PFSK-1 (cell line): ENCODE results near the gene ZPBP2.

Source experiments
- FOXP2 ChIP-seq: optimal IDR thresholded peaks from 2 replicates; pipeline ENCODE3; 2011; ENCODE audit warnings: borderline replicate concordance, control low read depth, inconsistent platforms; ENCODE audit not compliant: insufficient read depth; ENCODE audit errors: extremely low read length, extremely low read depth
- POLR2AphosphoS5 ChIP-seq: IDR thresholded peaks from 2 replicates; pipeline ENCODE4 v1.6.1; 2012; ENCODE audit warnings: low read depth, mild to moderate bottlenecking, control low read depth, low read length, moderate library complexity
- REST ChIP-seq, 2 experiments: IDR thresholded peaks; 2 replicates each; pipeline versions ENCODE4 v1.6.1 to v1.8.0; 2011 to 2012; ENCODE audit warnings: low read depth in 2 of 2, low read length in 2 of 2, control low read depth in 1 of 2, inconsistent platforms in 1 of 2, mild to moderate bottlenecking in 1 of 2, moderate library complexity in 1 of 2; ENCODE audit not compliant: insufficient read depth in 1 of 2
- SIN3A ChIP-seq: IDR thresholded peaks from 2 replicates; pipeline ENCODE4 v1.6.1; 2012; ENCODE audit warnings: mild to moderate bottlenecking, low read length, moderate library complexity, borderline replicate concordance; ENCODE audit not compliant: insufficient read depth
- TAF1 ChIP-seq: IDR thresholded peaks from 2 replicates; pipeline ENCODE4 v1.6.1; 2012; ENCODE audit warnings: low read length, control low read depth, borderline replicate concordance; ENCODE audit not compliant: insufficient read depth

Gene ZPBP2

DNA sequence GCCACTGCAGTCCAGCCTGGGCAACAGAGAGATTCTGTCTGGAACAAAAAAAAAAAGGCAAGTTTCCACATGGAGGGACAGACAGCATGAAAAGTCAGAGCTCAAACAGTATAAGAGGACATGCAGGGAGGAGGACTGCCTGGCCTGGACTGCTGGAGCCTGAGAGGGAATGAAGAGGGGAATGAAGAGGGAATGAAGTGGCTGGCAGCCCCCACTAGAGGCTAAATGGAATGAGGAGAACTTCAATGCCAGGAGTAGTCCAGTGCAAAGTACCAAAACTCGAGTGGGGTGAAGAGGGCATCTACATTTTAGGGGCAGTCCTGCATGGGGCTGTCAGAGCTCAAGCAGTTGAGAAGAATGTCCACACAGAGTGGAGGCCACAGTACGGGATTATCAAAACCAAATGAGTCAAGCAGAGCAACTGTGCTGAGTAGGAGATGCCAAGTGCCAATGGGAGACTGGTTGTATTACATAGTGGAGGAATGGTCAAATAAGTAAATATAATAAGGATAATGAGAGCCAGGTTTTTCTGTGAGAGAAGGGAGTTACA, 26.8 kb upstream of the ZPBP2 start:
- TF ChIP-seq SIN3A (no peak), REST (IDR thresholded peaks at IDR 0.05; ENCODE audit: insufficient read depth in 1 of 2, low read depth in 2 of 2, low read length in 2 of 2) (no peak), TAF1 (no peak), POLR2AphosphoS5 (no peak)

- TF ChIP-seq FOXP2 (no peak), REST (IDR thresholded peaks at IDR 0.05; ENCODE audit: insufficient read depth in 1 of 2, low read depth in 2 of 2, low read length in 2 of 2) (no peak), TAF1 (no peak), POLR2AphosphoS5 (no peak), SIN3A (no peak)
Measured at GRCh38 chr17:39845052-39845846, 22.8 kb upstream of the ZPBP2 start.

- TF ChIP-seq REST (IDR thresholded peaks at IDR 0.05; ENCODE audit: insufficient read depth in 1 of 2, low read depth in 2 of 2, low read length in 2 of 2): no peak
- TF ChIP-seq SIN3A: no peak
- TF ChIP-seq POLR2AphosphoS5: no peak
- TF ChIP-seq TAF1: no peak
- no peak for TF ChIP-seq FOXP2
Measured at GRCh38 chr17:39846205-39846604, 21.8 kb upstream of the ZPBP2 start.

DNA sequence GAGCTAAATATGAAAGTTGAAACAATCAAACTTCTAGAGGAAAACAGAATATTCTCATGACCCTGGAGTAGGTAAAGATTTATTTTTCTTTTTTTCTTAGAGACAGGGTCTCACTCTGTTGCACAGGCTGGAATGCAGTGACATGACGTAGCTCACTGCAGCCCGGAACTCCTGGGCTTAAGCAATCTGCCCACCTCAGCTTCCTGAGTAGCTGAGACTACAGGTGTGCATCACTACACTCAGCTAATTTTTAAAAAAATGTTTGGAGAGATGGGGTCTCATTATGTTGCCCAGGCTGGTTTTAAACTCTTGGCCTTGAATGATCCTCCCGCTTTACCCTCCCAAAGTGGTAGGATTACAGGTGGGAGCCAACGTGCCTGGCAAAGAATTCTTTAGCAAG, 19.4 kb upstream of the ZPBP2 start:
- TF ChIP-seq TAF1: no peak
- TF ChIP-seq SIN3A: no peak
- no peak for TF ChIP-seq REST (IDR thresholded peaks at IDR 0.05; ENCODE audit: insufficient read depth in 1 of 2, low read depth in 2 of 2, low read length in 2 of 2)
- TF ChIP-seq FOXP2: no peak
- TF ChIP-seq POLR2AphosphoS5: no peak
